Upper lobe of left lung (tissue), 6 donors: ENCODE data around the gene FAM43A. TPM values are rescaled to one million over a fixed set of nuclear protein-coding genes. Genes with fewer than 3 reads are reported as not detected.

Experiments
- ATAC-seq, 2 donors: fragments of 200-7000 bp; cut with Tn5 transposase; one replicate each; pipeline ENCODE4 v1.9.1; 2022; ENCODE audit warnings: mild to moderate bottlenecking in 2 of 2, moderate library complexity in 2 of 2; ENCODE audit not compliant: low FRiP score in 2 of 2
- DNase-seq, 2 donors: peaks; one replicate each; pipeline ENCODE4 v3.0.0-alpha.2; 2019 to 2020
- H3K27ac ChIP-seq, 4 donors: fragments of 200-600 bp; sonication (generic); one replicate each; pipeline ENCODE4 v1.5.1; 2016 to 2019
- H3K27me3 ChIP-seq, 4 donors: fragments of 200-600 bp; sonication (generic); one replicate each; pipeline ENCODE4 v1.5.1; 2017 to 2019
- H3K36me3 ChIP-seq, 4 donors: fragments of 200-600 bp; sonication (generic); one replicate each; pipeline ENCODE4 v1.5.1; 2016 to 2019
- H3K4me1 ChIP-seq, 4 donors: fragments of 200-600 bp; sonication (generic); one replicate each; pipeline ENCODE4 v1.5.1; 2018 to 2019
- H3K4me3 ChIP-seq, 4 donors: fragments of 200-600 bp; sonication (generic); one replicate each; pipeline ENCODE4 v1.5.1; 2017 to 2019; ENCODE audit warnings: mild to moderate bottlenecking in 2 of 4, moderate library complexity in 1 of 4
- H3K9me3 ChIP-seq, 4 donors: fragments of 200-600 bp; sonication (generic); one replicate each; pipeline ENCODE4 v1.5.1; 2018 to 2019
- EP300 ChIP-seq, 4 donors: sonication (generic); formaldehyde crosslinking; IDR thresholded peaks; one replicate each; pipeline ENCODE4 v1.5.1; 2017; ENCODE audit warnings: antibody characterized with exemption in 4 of 4, control low read depth in 2 of 4
- POLR2A ChIP-seq, 4 donors: fragments of 450-650 bp; IDR thresholded peaks; one replicate each; pipeline ENCODE4 v1.5.1; 2016 to 2017; ENCODE audit warnings: antibody characterized with exemption in 4 of 4, mild to moderate bottlenecking in 2 of 4
- POLR2AphosphoS5 ChIP-seq, 2 donors: sonication (generic); formaldehyde crosslinking; IDR thresholded peaks; one replicate each; pipeline ENCODE4 v1.5.1; 2017; ENCODE audit warnings: antibody characterized with exemption in 2 of 2
- WGBS, 2 donors: methylation state at CpG; one replicate each; pipeline ENCODE4 v1.1.5; 2017 to 2018; 5-methylcytosine and 5-hydroxymethylcytosine counted together
- total RNA-seq, 6 donors: library from RNA; depleted of rRNA in 4 of 6; stranded (reverse); fragments of >200 nt in 4 of 6; gene quantifications; one replicate each; pipeline versions ENCODE4 v1.1.0 to v1.2.1, GENCODE V29; 2016 to 2021
- TF ChIP-seq, protein P1 (sequence below), 6 experiments: fragments of 450-650 bp in 4 of 6; fragments of 200-600 bp in 2 of 6; sonication (generic) in 2 of 6; IDR thresholded peaks; one replicate each; pipeline ENCODE4 v1.5.1; 2016 to 2019; ENCODE audit warnings: antibody characterized with exemption in 6 of 6
- donor health status: DM: no; HTN: no; CAD: no; lungs with moderate emphysema.
- donor health status: DM: no; HTN: yes; CAD: no; lungs with severe emphysema.

FAM43A gene
- total RNA-seq, 6 donors from 2014 or later, result 7.6 to 32.3 (median 14.4) TPM

DNA sequence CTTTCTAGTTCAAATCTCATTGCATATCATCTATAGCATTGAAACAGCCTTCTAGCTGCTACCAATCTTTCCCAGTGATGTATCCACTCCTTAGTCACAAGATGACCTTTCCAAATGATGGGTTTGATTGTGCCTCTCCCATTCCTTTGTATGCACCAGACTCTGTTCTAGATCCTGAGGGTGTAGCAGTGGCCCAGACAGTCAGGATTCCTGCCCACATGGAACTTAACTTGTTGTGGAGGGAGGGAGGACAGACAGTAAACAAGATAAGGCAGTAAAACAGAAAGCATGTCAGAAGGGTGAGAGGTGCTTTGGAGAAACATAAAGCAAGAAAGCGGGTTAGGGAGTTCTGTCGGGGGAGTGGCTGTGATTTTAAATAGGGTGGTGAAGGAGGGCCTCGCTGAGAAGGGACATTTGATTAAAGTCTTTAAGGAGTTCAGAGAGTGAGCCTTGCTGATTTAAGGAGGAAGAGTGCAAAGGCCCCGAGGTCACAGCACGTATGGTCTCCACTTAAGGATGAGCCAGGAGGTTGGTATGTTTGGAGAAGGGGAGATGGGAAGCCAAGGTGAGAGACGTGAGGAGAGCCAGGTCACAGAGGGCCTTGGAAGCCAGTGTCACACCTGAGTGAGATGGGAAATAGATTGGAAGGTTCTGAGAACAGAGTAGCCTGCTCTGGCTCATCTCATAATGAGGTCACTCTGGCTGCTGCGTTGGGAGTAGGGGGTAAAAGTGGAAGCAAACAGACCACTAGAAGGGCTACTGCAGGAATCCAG, 38.3 kb downstream of the FAM43A start:
- ATAC-seq, result no peak
- H3K36me3 ChIP-seq, result no peaks in the 10 kb centered on the region

DNA sequence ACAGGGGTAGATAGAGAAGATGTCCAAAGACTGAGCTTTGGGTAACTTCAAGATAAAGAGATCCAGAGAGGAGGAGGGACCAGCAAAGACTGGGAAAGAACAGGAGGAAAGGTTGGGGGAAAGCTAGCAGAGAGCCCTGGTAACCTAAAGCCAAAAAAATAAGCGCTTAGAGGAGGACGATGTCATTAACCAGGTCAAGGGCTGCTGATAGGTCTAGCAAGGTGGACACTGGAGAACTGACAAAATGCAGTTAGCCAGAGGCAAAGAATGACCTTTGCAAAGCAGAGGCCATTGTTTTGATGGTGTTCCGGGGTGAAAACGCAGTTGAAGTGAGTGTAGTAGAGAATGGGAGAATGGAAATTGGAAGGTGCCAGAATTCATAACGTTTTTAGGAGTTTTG, 39.7 kb downstream of the FAM43A start:
- Histone ChIP-seq H3K36me3 (no peaks in the 10 kb centered on the region), H3K4me3 (no peak overlapping the region), H3K4me1 (no peaks in the 10 kb centered on the region), H3K9me3 (no peaks in the 10 kb centered on the region), H3K27ac (no peak overlapping the region), H3K27me3 (no peaks in the 10 kb centered on the region)
- no peak for ATAC-seq
- WGBS, 2 donors, result 65 to 71% methylated on average over 5 of the region's 5 CpGs
- no peak for DNase-seq
- TF ChIP-seq EP300 (IDR thresholded peaks at IDR 0.05), result no peak
- TF ChIP-seq POLR2AphosphoS5 (IDR thresholded peaks at IDR 0.05), result no peak
- TF ChIP-seq, protein P1, sequence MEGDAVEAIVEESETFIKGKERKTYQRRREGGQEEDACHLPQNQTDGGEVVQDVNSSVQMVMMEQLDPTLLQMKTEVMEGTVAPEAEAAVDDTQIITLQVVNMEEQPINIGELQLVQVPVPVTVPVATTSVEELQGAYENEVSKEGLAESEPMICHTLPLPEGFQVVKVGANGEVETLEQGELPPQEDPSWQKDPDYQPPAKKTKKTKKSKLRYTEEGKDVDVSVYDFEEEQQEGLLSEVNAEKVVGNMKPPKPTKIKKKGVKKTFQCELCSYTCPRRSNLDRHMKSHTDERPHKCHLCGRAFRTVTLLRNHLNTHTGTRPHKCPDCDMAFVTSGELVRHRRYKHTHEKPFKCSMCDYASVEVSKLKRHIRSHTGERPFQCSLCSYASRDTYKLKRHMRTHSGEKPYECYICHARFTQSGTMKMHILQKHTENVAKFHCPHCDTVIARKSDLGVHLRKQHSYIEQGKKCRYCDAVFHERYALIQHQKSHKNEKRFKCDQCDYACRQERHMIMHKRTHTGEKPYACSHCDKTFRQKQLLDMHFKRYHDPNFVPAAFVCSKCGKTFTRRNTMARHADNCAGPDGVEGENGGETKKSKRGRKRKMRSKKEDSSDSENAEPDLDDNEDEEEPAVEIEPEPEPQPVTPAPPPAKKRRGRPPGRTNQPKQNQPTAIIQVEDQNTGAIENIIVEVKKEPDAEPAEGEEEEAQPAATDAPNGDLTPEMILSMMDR (IDR thresholded peaks at IDR 0.05), result no peak

More for the DNA sequence above, 38.3 kb downstream of the FAM43A start:
- Histone ChIP-seq H3K9me3 (no peaks in the 10 kb centered on the region), H3K27me3 (no peaks in the 10 kb centered on the region), H3K4me1 (peaks cover 0 to 5% (median 0%) of the 10 kb centered on the region in 4 donors), H3K4me3 (no peak overlapping the region), H3K27ac (no peak overlapping the region)
- 68 to 77% methylated on average over 7 of the region's 7 CpGs for WGBS, 2 donors
- DNase-seq, result no peak
- TF ChIP-seq, protein P1 (IDR thresholded peaks at IDR 0.05), result no peak
- TF ChIP-seq EP300 (IDR thresholded peaks at IDR 0.05), result no peak
- TF ChIP-seq POLR2A (IDR thresholded peaks at IDR 0.05), result no peak
- TF ChIP-seq POLR2AphosphoS5 (IDR thresholded peaks at IDR 0.05), result no peak

DNA sequence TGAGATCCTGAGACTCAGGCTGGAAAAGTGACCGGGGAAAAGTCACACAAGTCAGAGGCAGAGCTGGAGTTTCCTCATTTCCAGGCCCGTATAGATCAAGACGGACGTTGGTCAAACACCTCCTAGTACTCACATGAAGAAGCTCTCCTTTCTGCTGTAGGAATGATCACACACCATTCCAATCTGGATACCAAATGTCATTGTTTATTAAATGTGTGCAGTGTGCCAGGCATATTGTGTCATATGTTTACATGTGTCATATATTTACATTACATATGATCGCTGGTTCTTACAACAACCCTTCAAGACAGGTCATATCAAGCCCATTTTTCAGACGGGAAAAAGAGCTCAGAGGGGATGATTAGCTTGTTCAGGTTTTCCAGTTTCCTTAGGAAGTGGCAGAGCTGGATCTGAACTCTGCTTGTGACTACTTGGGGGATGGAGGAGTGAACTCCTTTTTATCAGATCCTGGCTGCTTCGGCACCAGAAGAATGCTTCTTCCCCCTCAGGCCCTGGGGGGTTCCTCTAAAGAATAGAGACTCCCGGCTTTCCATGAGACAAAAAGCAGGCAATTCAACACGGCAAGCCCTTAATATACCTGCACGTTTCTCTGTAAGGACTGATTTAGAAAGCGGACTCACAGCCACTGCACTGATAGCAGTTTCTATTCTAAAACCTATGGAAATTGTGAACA, 41.9 kb downstream of the FAM43A start:
- Histone ChIP-seq H3K27me3 (no peaks in the 10 kb centered on the region), H3K9me3 (no peaks in the 10 kb centered on the region), H3K4me3 (no peak overlapping the region), H3K4me1 (no peaks in the 10 kb centered on the region), H3K27ac (no peak overlapping the region), H3K36me3 (no peaks in the 10 kb centered on the region)
- no peak for ATAC-seq
- TF ChIP-seq POLR2AphosphoS5 (IDR thresholded peaks at IDR 0.05) (no peak), POLR2A (IDR thresholded peaks at IDR 0.05) (no peak), EP300 (IDR thresholded peaks at IDR 0.05) (no peak)
- TF ChIP-seq, protein P1 (IDR thresholded peaks at IDR 0.05), result no peak
- 68 to 70% methylated on average over 11 of the region's 11 CpGs for WGBS, 2 donors
- DNase-seq, result no peak

DNA sequence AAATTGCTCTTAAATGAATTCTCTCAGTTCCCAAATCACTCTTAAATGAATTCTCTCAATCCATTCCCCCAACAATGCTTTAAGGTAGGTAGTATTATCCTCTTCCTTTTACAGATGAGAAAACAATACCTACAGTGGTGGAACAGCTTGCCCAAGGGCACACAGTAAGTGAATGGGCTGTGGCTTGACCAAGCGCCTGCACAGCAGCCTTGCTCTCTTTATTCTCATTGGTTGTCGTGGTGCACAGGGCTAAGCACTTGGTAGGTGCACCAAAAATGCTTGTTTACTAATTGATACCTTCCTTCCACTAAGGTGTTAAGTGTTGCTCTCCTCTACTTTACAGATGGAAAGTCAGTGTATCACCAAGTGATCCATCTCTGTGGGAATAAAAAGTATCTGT, 43.3 kb downstream of the FAM43A start:
- WGBS, 2 donors, result 84% methylated on average over 2 of the region's 2 CpGs
- TF ChIP-seq POLR2AphosphoS5 (IDR thresholded peaks at IDR 0.05) (no peak), POLR2A (IDR thresholded peaks at IDR 0.05) (no peak), EP300 (IDR thresholded peaks at IDR 0.05) (no peak)
- TF ChIP-seq, protein P1 (IDR thresholded peaks at IDR 0.05), result no peak
- DNase-seq, result no peak
- H3K27ac ChIP-seq, result no peak overlapping the region
- H3K4me1 ChIP-seq, result no peaks in the 10 kb centered on the region
- no peak for ATAC-seq
- no peaks in the 10 kb centered on the region for H3K9me3 ChIP-seq
- no peak overlapping the region for H3K4me3 ChIP-seq
- no peaks in the 10 kb centered on the region for H3K27me3 ChIP-seq
- H3K36me3 ChIP-seq, result no peaks in the 10 kb centered on the region
